CD4-positive, alpha-beta T cell treated with Interleukin-10 for 1 hour (primary cell): Measurements from ENCODE around the gene GDF10.
A peak's percentile ranks its signal among the peaks of the same experiment; 100 is the strongest.

ENCODE experiments used
- DNase-seq: peaks from one replicate; pipeline ENCODE4 v3.0.0-alpha.2; 2020

The GDF10 gene

DNA sequence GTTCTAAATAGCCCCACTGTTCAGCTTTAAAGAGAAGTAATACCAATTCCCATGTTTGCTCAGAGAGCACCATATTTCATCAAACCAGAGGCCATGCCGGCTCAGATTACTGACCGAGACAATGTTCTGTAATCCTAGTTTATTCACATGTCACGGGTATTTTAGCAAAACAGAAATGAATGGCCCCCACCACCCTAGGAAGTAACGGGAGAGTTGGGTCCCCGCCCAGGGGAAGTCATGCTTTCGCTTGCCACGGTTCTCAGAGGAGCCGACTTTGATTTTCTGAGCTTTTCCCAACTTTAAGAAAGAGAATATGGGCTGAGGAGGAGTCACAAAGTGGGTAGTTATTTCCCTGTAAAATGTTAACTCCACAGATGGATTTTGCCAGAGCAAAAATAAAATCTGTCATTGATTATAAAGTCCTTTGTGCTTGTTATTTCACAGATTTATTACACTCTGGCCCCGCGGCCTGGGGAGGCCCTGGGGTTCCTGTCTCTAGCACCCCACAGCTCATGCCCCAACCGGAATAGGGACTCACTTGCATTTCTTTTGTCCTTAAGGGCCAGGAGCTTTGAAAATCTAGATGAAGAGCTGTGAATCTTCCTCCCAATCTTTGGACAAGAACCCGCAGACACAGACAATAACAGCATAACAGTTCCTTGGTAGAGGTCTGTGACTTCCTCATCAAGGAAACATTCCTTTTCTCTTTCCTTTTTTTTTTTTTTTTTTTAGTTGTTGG lies 3.7 kb upstream of the GDF10 start:
- DNase-seq: no peak

DNA sequence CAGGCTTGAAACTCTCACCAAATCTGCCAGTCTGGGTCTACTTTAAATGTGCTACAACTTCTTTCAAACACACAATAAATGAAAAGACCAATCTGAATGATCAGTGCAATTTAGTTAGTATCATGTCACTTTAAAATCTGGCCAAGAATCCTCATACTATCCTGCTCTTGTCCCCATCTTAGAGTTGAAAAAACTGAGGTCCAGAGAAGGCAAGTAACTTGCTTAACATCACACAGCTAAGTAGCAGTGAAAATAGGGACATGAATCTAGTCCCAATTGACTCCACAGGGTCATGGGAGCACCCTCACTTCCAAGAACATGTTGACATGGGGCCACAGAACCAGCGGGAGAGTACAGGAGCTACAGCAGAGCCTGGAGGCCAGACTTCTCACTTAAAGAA lies 3.1 kb upstream of the GDF10 start:
- DNase-seq: no peak

DNA sequence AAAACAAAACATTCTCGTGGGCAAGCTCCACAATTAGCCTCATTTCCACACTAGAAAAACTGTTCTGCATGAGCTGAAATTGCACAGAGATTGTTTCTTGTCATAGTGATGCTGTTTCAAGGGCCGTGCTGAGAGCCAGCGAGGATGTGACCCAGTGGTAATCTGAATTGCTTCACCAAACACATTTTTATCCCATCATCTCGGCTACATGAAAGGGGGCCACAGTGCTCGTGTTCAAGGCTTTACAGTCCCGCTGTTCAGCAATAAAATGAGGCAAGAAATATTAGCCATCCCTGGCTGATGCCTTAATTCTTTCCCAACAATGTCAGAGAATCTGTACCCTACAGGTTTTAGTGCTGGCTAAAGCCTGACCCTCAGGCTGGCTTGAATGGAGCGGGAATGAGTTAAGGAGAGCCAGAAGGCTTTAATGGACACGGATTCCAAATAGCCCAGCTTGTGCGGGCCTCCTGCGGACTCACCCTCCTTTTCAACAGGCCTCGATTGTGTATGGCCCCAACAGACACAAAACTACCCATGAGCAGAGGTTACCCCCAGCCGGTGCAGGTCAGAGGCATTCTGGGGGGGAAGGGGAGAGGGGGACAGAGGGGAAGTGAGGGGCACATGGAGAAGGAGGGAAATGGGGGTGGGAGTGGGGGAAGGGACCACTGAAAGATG lies 2.0 kb upstream of the GDF10 start:
- DNase-seq: no peak

DNA sequence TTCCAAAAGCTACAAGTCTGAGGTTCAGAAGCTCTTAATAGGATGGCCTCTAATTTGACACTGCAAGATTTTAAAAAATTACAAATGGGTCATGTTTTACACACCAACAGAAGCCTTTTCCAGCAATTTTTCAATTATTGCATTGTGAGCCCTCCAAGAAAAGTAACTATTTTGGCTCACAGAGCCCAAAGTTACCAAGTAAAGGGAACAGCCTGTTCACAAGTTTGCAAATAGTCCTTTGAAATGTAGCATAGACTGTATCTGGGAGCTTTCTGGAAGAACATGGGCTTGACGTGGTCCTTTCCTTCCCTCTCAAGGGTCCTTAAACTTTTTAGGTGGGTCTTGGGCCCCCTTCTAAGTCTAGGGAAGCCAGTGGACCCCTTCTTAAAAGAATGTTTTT lies 1.3 kb upstream of the GDF10 start:
- DNase-seq: no peak

DNA sequence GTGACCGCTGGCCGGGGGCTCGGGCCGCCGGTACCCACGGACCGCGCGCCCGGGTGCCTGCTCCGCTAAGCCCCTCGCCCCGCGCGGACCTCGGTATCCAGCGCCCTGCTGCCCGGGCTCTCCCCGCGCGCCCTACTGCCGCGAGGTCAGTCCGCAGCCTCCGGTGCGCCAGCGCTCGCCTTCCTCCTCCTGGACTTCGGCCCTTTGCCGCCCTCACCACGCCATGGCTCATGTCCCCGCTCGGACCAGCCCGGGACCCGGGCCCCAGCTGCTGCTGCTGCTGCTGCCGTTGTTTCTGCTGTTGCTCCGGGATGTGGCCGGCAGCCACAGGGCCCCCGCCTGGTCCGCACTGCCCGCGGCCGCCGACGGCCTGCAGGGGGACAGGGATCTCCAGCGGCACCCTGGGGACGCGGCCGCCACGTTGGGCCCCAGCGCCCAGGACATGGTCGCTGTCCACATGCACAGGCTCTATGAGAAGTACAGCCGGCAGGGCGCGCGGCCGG lies 483 bp downstream of the GDF10 start:
- no peak for DNase-seq

DNA sequence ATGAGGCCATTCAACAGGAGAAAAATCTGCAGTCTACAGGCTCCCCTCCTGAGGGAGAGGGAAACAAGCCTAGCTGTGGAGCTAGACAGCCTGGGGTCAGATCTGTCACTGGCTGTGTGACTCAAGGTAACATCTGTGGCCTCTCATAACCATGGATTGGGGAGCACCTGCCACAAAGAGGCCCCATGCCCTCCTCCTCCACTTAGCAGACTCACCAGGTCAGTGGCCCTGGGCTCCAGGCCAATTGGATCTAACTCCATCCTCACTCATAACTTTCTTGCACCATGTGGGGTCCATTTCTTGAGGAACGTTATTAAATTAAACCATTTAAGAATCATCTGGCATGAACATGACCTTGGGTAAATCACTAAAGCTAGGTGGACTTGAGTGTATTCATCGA lies 1.8 kb downstream of the GDF10 start:
- no peak for DNase-seq

DNA sequence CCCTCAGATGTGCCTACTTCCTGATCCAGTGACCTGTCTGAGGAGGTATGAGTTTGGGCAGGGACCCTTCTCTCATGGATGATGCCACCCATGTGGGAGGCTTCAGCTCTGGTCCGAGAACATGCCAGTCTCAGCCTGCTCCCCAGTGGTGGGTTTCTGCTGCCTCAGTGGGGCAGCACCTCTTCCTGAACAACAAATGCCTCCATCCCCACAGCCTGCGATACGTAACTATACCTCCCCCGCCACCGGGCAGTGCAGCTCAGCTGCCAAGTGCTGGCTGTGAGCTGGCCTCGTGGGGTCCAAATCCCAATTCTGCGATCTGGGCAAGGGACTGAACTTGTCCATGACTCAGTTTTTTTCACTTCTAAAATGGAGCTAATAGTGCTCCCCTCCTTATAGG lies 3.1 kb downstream of the GDF10 start:
- DNase-seq: no peak

DNA sequence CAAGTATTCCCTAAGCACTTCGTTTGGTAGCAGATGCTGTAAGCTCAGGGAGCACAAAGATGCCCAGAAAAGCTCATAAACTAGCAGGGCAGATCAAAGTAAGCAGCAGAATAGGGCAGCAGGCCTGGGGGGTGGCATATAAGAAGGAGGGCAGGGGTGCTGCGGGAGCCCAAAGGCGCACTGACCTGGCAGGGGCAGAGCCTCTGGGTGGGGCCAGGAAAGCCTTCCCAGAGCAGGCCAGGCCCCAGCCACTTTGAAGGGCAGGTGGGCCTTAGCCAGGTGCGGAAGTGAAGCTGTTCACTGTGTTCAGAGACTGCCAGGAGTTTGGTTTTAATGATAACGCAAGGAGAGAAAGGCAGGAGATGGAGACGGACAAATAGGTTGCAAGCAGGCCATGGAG lies 3.9 kb downstream of the GDF10 start:
- DNase-seq: no peak

DNA sequence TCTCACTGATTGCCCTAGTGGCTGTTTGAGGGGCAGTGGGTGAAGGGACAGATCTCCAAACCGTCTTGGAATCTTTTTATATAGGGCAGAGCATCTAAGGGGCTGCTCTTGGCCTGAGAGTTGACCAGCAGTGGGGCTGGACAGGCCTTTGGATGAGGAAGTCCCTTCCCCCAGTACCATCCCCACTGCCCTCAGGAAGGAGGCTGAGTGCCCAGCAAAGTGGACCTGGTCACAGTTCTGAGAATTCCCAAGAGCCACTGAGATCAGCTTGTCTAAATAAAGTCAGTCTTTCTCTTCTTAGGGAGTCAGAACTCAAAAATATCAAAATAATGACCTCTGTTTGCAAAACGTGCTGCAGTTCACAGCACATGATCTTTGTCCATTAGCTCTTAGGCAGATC lies 5.6 kb downstream of the GDF10 start:
- no peak for DNase-seq

DNA sequence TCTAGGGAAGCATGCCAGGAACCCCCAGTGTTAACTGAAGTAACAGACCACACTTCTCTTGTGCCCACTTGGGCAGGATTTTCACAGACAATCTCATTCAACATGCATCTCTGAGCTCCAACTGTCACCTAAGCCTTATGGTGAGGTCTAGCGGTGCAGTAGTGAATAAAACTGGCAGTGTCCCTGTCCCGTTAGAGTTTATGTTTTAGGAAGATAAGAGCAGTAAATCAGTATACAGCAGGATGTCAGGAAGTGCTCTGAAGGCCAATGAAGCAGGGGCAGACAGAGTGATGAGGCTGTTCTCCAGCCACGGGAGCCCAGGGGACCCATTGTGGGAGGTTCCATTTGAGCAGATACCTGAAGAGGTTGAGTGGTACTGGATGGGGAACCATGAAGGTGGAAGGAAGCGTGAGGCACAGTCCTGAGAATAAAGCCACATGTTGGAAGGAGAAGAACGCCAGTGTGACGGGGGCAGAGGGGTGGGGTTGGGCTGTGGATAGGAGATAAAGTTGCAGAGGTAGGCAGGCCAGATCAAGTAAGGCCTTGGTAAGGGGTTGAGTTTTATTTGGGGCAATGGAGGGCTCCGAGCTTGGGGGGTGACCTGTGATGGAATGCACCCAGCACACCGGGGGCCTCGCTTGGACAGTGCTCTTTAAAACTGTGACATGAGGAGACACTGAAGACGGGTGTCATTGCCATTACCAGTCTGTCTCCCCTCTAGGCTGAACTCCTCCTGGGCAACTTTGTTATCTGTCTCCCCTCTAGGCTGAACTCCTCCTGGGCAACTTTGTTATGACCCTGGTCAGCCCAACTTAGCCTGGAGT lies 6.6 kb downstream of the GDF10 start:
- no peak for DNase-seq

DNA sequence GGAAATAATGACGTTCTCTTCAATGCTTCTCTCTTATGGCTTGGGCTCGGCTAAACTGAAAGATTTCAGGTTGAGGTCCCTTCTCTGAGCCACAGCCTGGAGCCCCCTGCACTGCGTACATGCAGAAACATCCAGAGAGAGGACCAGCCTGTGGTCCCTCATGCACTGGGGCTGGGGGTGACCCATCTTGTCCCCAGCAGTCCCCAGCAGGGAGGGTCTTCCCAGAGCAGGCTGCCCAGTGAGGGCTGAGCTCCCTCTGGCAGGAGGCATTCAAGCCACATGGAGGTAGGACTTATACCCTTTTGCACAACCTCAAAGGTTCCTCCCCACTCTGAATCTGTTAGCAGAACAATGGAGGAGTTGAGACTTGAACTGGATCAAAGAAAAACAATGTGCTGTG lies 7.4 kb downstream of the GDF10 start:
- DNase-seq: no peak

DNA sequence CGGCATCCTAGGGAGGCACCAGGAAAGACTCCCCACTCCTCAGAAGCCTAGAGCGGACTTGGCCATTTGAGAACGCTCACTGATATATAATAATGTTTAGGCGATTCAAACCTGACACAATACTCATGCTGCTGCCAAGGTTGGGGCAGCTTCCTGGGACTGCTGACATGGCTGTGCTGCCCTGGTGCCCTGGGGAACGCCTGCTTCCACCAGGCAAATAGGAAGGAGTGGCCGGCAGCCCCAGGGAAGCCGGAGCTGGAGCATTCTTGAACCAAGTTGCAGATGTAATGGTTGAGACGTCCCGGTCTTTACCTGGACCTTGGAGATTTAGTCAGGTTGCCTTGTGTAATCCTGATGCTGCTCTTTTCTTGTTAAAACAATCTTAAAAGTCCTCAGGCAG lies 8.8 kb downstream of the GDF10 start:
- no peak for DNase-seq

DNA sequence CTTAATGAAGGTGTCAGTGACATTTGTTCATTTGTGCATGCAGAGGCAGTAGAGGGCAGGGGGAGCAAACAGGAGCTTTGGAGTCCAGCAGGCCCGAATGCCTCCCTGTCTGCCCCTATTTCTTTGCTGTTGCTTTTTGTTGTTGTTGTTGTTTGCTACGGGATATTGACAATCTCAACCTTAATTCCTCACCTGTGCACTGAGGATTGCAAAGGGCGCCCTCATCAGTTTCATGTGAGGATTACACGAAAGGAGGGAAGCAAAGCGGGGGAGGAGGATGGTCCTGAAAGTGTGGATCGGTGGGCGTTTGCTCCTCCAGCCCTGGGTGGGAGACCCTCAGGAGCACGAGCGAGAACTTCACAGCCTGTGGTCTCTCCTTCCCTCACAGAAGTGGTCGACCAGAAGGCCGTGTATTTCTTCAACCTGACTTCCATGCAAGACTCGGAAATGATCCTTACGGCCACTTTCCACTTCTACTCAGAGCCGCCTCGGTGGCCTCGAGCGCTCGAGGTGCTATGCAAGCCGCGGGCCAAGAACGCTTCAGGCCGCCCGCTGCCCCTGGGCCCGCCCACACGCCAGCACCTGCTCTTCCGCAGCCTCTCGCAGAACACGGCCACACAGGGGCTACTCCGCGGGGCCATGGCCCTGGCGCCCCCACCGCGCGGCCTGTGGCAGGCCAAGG lies 9.6 kb downstream of the GDF10 start:
- peak; percentile 11 for DNase-seq

DNA sequence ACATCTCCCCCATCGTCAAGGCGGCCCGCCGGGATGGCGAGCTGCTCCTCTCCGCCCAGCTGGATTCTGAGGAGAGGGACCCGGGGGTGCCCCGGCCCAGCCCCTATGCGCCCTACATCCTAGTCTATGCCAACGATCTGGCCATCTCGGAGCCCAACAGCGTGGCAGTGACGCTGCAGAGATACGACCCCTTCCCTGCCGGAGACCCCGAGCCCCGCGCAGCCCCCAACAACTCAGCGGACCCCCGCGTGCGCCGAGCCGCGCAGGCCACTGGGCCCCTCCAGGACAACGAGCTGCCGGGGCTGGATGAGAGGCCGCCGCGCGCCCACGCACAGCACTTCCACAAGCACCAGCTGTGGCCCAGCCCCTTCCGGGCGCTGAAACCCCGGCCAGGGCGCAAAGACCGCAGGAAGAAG lies 10.1 kb downstream of the GDF10 start:
- no peak for DNase-seq

DNA sequence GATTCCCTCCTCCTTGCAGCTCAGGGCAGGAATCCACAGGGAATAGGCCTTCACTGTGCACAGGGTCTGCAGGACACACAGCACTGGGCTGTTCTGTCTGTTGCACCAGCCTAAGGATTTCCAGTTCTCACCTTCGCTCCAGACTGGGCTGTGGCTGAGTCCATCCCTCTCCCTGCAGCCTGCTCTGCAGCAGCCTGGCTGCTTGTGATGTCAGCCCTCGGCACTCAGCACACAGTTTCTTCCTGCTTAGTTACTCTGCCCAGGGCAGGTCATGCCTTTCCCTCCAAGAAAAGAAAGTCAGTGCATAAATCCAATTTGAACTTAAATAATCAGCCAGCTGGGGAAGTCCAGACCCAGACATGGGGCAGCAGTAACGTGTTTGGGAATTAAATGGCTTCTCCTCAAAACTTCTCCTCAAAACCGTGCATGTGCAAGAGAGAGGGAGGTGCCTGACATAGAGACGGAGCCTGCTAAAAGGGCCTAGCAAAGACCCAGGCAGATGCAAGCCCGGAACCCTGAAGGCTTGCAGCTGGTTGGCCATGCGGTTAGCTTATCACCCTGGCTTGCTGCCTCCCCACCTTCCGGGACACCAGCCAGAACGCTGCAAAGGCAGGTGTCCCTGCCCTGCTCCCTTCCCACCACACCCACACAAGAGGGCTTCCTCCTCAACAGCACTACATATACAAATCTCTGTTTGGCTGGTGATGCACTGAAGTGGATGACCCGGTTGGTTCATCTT lies 11.4 kb downstream of the GDF10 start:
- DNase-seq: peak; percentile 62

DNA sequence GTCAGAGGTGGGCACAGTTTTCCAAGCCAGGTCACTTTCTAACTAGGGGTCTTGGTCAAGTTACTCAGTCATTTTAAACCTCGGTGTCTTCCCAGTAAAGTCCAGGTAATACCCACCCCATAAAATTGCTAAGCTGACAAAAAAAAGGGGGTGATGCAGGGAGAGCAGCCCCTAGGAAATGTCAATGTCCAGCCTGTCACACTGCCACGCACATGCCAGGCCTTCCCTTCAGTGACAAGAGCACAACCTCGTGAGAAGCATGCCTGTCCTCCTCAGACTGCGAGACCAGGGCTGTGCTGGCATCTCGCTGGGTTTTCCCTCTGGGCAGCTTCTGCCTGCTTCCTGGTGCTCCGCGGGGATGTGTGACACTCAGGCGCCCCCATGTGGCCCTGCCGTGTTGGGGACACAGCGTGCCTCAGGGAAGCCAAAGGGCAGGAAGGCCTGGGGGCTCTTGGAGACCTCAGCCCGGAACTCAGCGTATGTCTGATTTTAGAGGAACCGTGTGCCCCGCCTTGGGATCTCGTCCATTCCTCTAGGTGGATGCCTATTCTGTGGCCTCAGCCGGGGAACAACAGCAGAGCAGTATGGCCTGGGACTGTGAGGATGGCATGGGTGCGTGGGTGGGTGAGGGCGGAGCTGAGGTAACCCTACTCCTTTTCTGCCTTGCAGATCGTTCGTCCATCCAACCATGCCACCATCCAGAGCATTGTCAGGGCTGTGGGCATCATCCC lies 12.1 kb downstream of the GDF10 start:
- peak; percentile 84 for DNase-seq

DNA sequence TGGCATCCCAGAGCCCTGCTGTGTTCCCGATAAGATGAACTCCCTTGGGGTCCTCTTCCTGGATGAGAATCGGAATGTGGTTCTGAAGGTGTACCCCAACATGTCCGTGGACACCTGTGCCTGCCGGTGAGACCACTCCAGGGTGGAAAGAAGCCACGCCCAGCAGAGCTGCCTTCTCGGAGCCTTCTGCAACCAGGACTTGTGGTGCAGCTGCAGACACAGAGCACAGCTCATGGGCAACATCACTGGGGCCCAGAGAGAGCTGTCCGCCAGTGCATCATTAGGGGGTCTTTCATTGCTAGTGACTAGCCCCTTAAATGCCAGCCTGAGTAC lies 12.6 kb downstream of the GDF10 start:
- DNase-seq: no peak

DNA sequence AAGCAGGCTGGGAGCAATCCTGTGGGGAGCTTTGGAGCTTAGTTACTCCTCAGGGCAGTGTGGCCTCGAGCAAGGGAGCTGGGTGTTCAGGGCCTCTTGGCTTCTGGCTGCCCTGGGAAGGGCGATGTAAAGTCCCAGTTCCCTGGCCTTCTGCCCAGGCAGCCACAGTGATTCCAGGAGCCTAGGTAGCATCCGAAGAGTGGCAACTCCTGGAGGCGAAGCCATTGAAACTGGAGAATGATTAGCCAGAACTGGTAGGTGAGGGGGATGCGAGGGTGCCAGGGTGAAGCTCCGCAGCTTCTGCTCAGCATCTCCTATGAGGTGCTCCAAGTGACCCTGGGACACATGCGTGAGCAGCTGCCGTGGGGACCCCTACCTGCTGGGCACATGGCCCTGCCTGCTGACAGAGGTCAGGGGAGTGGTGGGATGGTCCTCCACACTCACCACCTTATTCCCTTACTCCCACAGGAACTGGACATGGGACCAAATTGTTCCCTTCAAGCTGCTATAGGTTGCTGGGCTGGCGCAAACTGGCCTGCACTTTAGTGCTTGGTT lies 14.5 kb downstream of the GDF10 start:
- no peak for DNase-seq

DNA sequence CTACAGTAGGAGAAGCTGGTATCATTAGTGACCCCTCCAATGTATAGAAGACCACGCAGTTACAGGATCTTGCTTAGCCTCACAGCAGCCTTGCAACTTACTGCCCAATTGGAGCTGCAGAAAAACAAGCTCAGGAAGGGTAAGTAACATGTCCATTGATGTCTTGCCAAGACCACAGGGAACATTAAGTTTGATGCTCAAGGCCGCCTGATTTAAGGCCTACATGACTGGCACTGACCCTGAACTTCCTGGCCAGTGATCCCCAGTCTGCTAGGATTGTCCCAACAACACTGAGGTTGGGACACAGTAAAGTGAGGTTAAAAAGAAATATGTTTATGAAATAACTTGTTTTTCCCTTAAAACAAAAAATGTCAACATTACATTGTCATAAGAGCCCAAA lies 15.4 kb downstream of the GDF10 start:
- DNase-seq: no peak

DNA sequence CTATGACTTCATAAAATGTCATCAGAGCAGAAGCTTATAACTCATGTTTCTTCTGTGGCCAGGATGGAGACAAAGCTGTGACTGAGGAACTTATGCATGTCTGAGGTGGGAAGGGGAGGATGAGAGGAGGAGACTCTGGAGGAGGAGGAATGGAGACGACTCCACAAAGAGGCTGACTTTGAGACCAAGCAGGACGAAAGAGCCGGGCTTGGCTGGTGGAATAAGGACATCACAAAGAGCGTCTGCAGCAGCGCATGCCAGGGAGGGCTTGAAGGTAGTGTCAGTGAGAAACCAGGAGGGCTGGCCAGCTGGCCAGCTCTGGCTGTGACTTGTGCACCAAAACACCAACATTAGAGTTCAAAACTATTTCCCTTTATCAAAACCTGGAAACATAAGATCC lies 16.1 kb downstream of the GDF10 start:
- no peak for DNase-seq

DNA sequence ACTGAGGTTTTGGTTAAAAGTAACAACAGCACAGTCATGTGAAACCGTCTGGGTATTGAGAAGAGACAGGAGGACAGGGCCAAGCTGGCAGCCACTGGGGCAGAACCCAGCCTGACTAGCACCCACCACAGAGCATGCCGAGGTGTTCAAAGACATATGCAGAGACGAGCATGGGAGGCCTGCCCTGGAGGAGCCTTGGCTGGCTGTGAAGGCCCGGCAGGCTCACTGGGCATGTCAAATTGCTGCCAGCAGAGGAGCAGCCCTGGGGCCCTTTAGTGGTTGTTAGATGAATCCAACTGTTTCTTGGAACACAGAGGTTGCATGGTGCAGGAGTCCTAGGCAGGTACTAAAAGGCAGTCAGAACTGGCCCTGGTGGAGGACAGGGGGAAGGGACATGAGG lies 17.3 kb downstream of the GDF10 start:
- no peak for DNase-seq

DNA sequence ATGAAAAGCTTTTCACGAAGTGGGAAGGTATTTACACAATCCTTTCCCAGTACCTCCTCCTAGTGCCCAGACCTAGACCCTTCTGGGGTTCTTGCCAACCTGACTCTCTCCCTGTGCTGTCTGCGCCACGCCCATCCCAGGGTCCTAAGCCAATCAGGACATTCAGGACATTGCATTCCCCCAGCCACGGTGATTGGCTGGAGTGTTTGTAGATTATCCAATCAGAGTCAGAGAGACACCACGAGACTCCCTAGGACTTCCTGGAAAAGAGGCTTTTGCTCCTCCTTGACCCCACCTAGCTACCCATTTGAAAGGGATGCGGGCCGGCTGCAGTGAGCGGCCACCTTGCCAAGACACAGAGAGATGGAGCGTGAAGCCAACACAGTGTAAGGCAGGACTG lies 18.7 kb downstream of the GDF10 start:
- DNase-seq: no peak
